GM12878 (cell line): ENCODE measurements around the gene GRXCR2. TPM values are rescaled to one million over a fixed set of nuclear protein-coding genes. Genes with fewer than 3 reads are reported as not detected.

ENCODE experiments used
- ATAC-seq: fragments of 200-7000 bp; cut with Tn5 transposase; 3 replicates; pipeline ENCODE4 v1.9.1; 2020; ENCODE audit warnings: mild to moderate bottlenecking, moderate library complexity
- BruUV-seq: library from RNA; stranded (reverse); fragments of 400-500 nt; replicated peaks from 2 replicates; lab custom pipeline; 2021; lab: Mats Ljungman, UMichigan
- CTCF ChIA-PET: fragments of 300-600 bp; sonication (Branson Sonifier 250); formaldehyde crosslinking; extraction: SDS; loops from one replicate; lab custom pipeline; 2021; ENCODE audit warnings: inconsistent platforms; lab: Yijun Ruan, JAX
- POLR2A ChIA-PET: fragments of 350-600 bp; formaldehyde crosslinking; extraction: SDS; loops from one replicate; lab custom pipeline; 2021; ENCODE audit warnings: inconsistent platforms; lab: Charles Lee
- RAD21 ChIA-PET: fragments of 300-600 bp; sonication (Branson Sonifier 250); formaldehyde crosslinking; loops from one replicate; lab custom pipeline; 2023; ENCODE audit warnings: antibody characterized with exemption; ENCODE audit not compliant: unreplicated experiment; lab: Charles Lee
- SMC1A ChIA-PET: fragments of 300-600 bp; sonication (Branson Sonifier 250); formaldehyde crosslinking; loops from one replicate; lab custom pipeline; 2023; ENCODE audit not compliant: unreplicated experiment, uncharacterized antibody; lab: Charles Lee
- DNase-seq: peaks from one replicate; pipeline ENCODE4 v3.0.0-alpha.2; 2011; ENCODE audit warnings: low read depth, low spot score
- FAIRE-seq: peaks from 3 replicates; lab custom pipeline; 2011; peaks lifted over from hg19 to GRCh38; lab: Jason Lieb, UNC
- H2AFZ ChIP-seq: 2 replicates; pipeline ENCODE4 v1.6.0; 2011; ENCODE audit warnings: low read depth, low read length, control low read depth; ENCODE audit not compliant: control insufficient read depth
- H3K27ac ChIP-seq: 2 replicates; pipeline ENCODE4 v1.5.1; 2011; ENCODE audit warnings: control low read depth; ENCODE audit not compliant: control insufficient read depth, insufficient read depth
- H3K27me3 ChIP-seq, 2 experiments: replicated peaks in 1 of 2; 2 replicates each; pipeline versions ENCODE4 v1.6.0 to v1.6.1; 2011; ENCODE audit warnings: low read length in 1 of 2; ENCODE audit not compliant: control insufficient read depth in 2 of 2, insufficient read depth in 2 of 2
- H3K36me3 ChIP-seq, 2 experiments: 2 replicates each; pipeline ENCODE4 v1.5.1; 2011; ENCODE audit warnings: low read length in 1 of 2; ENCODE audit not compliant: control insufficient read depth in 2 of 2, insufficient read depth in 2 of 2
- H3K4me1 ChIP-seq: 2 replicates; pipeline ENCODE4 v1.6.1; 2011; ENCODE audit warnings: mild to moderate bottlenecking, low read length, moderate library complexity, mixed read lengths; ENCODE audit not compliant: control insufficient read depth, insufficient read depth
- H3K4me2 ChIP-seq: 2 replicates; pipeline ENCODE4 v1.6.0; 2011; ENCODE audit warnings: control low read depth; ENCODE audit not compliant: control insufficient read depth, insufficient read depth
- H3K4me3 ChIP-seq: fragments of 200-600 bp; sonication (generic); 2 replicates; pipeline ENCODE4 v1.5.1; 2016
- H3K79me2 ChIP-seq: 2 replicates; pipeline ENCODE4 v1.6.0; 2011; ENCODE audit warnings: low read length; ENCODE audit not compliant: control insufficient read depth, insufficient read depth
- H3K9ac ChIP-seq: 2 replicates; pipeline ENCODE4 v1.8.0; 2011; ENCODE audit warnings: low read length, control low read depth, mixed read lengths; ENCODE audit not compliant: control insufficient read depth, insufficient read depth
- H3K9me3 ChIP-seq: replicated peaks from 3 replicates; pipeline ENCODE4 v1.5.1; 2011; ENCODE audit warnings: mild to moderate bottlenecking, low read length; ENCODE audit not compliant: control insufficient read depth, insufficient read depth
- H4K20me1 ChIP-seq: 2 replicates; pipeline ENCODE4 v1.6.0; 2011; ENCODE audit not compliant: control insufficient read depth, insufficient read depth
- CBFB ChIP-seq: IDR thresholded peaks from 2 replicates; pipeline ENCODE4 v1.6.1; 2016; ENCODE audit warnings: antibody characterized with exemption, low read depth
- CREB1 ChIP-seq: IDR thresholded peaks from 2 replicates; pipeline ENCODE4 v1.6.1; 2012; ENCODE audit warnings: low read depth, mild to moderate bottlenecking, inconsistent platforms
- CREM ChIP-seq: IDR thresholded peaks from 2 replicates; pipeline ENCODE4 v1.6.1; 2014; ENCODE audit warnings: antibody characterized with exemption, low read depth
- CUX1 ChIP-seq: IDR thresholded peaks from 2 replicates; pipeline ENCODE4 v1.6.1; 2012; ENCODE audit warnings: improper control_type of control experiment, low read depth, low read length; ENCODE audit not compliant: insufficient replicate concordance
- EED ChIP-seq: sonication (generic); IDR thresholded peaks from 2 replicates; pipeline ENCODE4 v1.6.1; 2016; ENCODE audit warnings: antibody characterized with exemption, low read depth
- ELK1 ChIP-seq: IDR thresholded peaks from 2 replicates; pipeline ENCODE4 v1.6.1; 2012; ENCODE audit warnings: low read depth, low read length, improper control_type of control experiment
- GABPA ChIP-seq: IDR thresholded peaks from 2 replicates; pipeline ENCODE4 v1.6.1; 2014; ENCODE audit warnings: antibody characterized with exemption, low read depth, mild to moderate bottlenecking, inconsistent platforms
- IKZF1 ChIP-seq: fragments of 450-650 bp; conservative IDR thresholded peaks from 2 replicates; pipeline ENCODE4 v1.6.1; 2017; ENCODE audit warnings: antibody characterized with exemption, mild to moderate bottlenecking
- NR2C1 ChIP-seq: fragments of 450-650 bp; IDR thresholded peaks from 2 replicates; pipeline ENCODE4 v1.6.1; 2017; ENCODE audit warnings: antibody characterized with exemption, mild to moderate bottlenecking, moderate library complexity
- PAX8 ChIP-seq: fragments of 450-650 bp; IDR thresholded peaks from 2 replicates; pipeline ENCODE4 v1.6.1; 2017; ENCODE audit warnings: mild to moderate bottlenecking, moderate library complexity
- POU2F2 ChIP-seq: IDR thresholded peaks from 3 replicates; pipeline ENCODE4 v1.6.1; 2011; ENCODE audit warnings: low read depth, mild to moderate bottlenecking, low read length, borderline replicate concordance
- RB1 ChIP-seq: fragments of 450-650 bp; formaldehyde crosslinking; IDR thresholded peaks from 2 replicates; pipeline ENCODE4 v1.6.1; 2017; ENCODE audit warnings: mild to moderate bottlenecking, borderline replicate concordance
- RCOR1 ChIP-seq: conservative IDR thresholded peaks from 2 replicates; pipeline ENCODE4 v1.6.1; 2012; ENCODE audit warnings: low read depth, low read length, improper control_type of control experiment
- RELB ChIP-seq: fragments of 450-650 bp; IDR thresholded peaks from 2 replicates; pipeline ENCODE4 v1.6.1; 2017; ENCODE audit warnings: low read depth, mild to moderate bottlenecking, moderate library complexity
- SP1 ChIP-seq: IDR thresholded peaks from one replicate; pipeline ENCODE4 v1.6.1; 2011; ENCODE audit warnings: low read depth, low read length
- TAF1 ChIP-seq: IDR thresholded peaks from 2 replicates; pipeline ENCODE4 v1.6.1; 2011; ENCODE audit warnings: mild to moderate bottlenecking, low read depth, low read length, borderline replicate concordance
- TCF3 ChIP-seq: IDR thresholded peaks from 2 replicates; pipeline ENCODE4 v1.6.1; 2012; ENCODE audit warnings: low read depth, mild to moderate bottlenecking, low read length, borderline replicate concordance; ENCODE audit not compliant: insufficient read depth
- WGBS: methylation state at CpG from one replicate; pipeline ENCODE4 v1.1.6; 2016; ENCODE audit warnings: low lambda C conversion rate; ENCODE audit not compliant: insufficient replicate concordance, insufficient coverage; ENCODE audit errors: missing lambda C conversion rate; 5-methylcytosine and 5-hydroxymethylcytosine counted together
- in situ Hi-C: fragments of 300-500 bp; cut with MboI; formaldehyde crosslinking; loops from 9 replicates; pipeline ENCODE4 v1.14.3; 2018; ENCODE audit warnings: mixed read lengths
- intact Hi-C: fragments of 100-400 bp; cut with micrococcal nuclease; formaldehyde crosslinking; loops from one replicate; pipeline ENCODE4 v1.14.2; 2022; ENCODE audit not compliant: unreplicated experiment
- polyA plus RNA-seq, 11 experiments: library from polyadenylated mRNA; depleted of rRNA in 4 of 11; unstranded in 6 of 11; stranded (reverse) in 5 of 11; fragments of >200 nt; fragmentation: Nextera tagmentation in 4 of 11; fragmentation: Illumina TruSeq in 1 of 11; extraction: Ambion mirVana in 4 of 11; extraction: Trizol in 1 of 11; gene quantifications; 1 replicate in 1 of 11; 2 replicates in 10 of 11; pipeline versions ENCODE4 v1.2.1 to v1.2.3, GENCODE V29; 2011 to 2016; ENCODE audit warnings: inconsistent platforms in 2 of 11, missing spikeins in 2 of 11, low read depth in 1 of 11
- total RNA-seq, 4 experiments: library from RNA; depleted of rRNA in 3 of 4; stranded (reverse); fragments of >200 nt in 3 of 4; fragmentation: Illumina TruSeq in 1 of 4; extraction: Trizol in 1 of 4; gene quantifications; 2 replicates each; pipeline versions ENCODE4 v1.2.1 to v1.2.3, GENCODE V29; 2013 to 2021

Gene GRXCR2
- total and polyA plus RNA-seq, 10 of the 15 experiments (the other 5 are each of a cell fraction or from before 2014, with no cell fraction given), result not detected

GRCh38 chr5:145919413-145919812, 46.6 kb upstream of the GRXCR2 start (continued):
- TF ChIP-seq SP1, result no peak
- no peak for TF ChIP-seq CUX1
- TF ChIP-seq RCOR1, result no peak
- TF ChIP-seq CREM, result no peak

- Histone ChIP-seq H3K79me2 (no peaks in the 10 kb centered on the region), H3K27me3 (no peaks in the 10 kb centered on the region), H3K27ac (no peak overlapping the region), H3K9me3 (no peaks in the 10 kb centered on the region), H2AFZ (no peak overlapping the region), H3K36me3 (no peaks in the 10 kb centered on the region), H3K9ac (no peak overlapping the region), H3K4me3 (no peak overlapping the region), H3K4me1 (no peaks in the 10 kb centered on the region), H3K4me2 (no peak overlapping the region), H4K20me1 (no peaks in the 10 kb centered on the region)
- 32% methylated on average over 2 of the region's 2 CpGs for WGBS
- POLR2A ChIA-PET, result no interaction called here
- CTCF ChIA-PET, result no interaction called here
- no peak for ATAC-seq
- intact Hi-C loops (no loop called here), in situ Hi-C loops (no loop called here)
- FAIRE-seq, result no peak
- RAD21 ChIA-PET, result interaction anchor here (1.4 kb wide), 1 partner anchor 212 kb away, joined by 3 read pairs; no protein-coding TSS in a partner anchor
- SMC1A ChIA-PET, result no interaction called here
- BruUV-seq, result no TSS peak
- DNase-seq, result no peak
- TF ChIP-seq GABPA (no peak), PAX8 (no peak), CREB1 (no peak), POU2F2 (no peak), ELK1 (no peak), RELB (no peak), NR2C1 (no peak), IKZF1 (no peak), RB1 (no peak), EED (no peak), CBFB (no peak), SP1 (no peak), TAF1 (no peak), TCF3 (no peak)
Measured at GRCh38 chr5:145918397-145918796, 45.6 kb upstream of the GRXCR2 start.
